GM19099 (cell line): ENCODE measurements around the gene ZNF236.

Experiments
- POLR2A ChIP-seq: IDR thresholded peaks from 3 replicates; pipeline ENCODE4 v1.6.1; 2011; ENCODE audit warnings: low read depth; ENCODE audit not compliant: insufficient read length; ENCODE audit errors: extremely low read depth

ZNF236 gene

GRCh38 chr18:76958692-76959341 is 136.5 kb downstream of the ZNF236 start:
- TF ChIP-seq POLR2A, result no peak

DNA sequence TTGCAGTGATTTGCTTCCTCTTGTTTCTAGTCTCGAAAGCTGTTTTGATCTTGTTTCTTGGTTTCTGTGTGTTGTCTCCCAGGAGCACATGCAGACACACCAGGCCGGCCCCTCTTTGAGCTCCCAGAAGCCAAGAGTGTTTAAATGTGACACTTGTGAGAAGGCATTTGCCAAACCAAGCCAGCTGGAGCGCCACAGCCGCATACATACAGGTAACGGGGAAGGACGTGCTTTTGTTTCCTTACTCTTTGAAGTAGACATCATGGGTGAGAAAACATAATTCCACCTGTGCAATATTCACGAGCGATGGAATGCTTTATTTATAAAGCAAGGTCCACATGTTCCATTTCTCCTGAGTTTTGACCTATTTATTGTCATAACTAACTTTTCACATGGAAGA is 137.2 kb downstream of the ZNF236 start:
- TF ChIP-seq POLR2A, result no peak

- no peak for TF ChIP-seq POLR2A
Measured at GRCh38 chr18:76960528-76961035, 138.2 kb downstream of the ZNF236 start.

- no peak for TF ChIP-seq POLR2A
Measured at GRCh38 chr18:76962851-76963250, 140.5 kb downstream of the ZNF236 start.

- TF ChIP-seq POLR2A, result no peak
Measured at GRCh38 chr18:76963936-76964335, 141.6 kb downstream of the ZNF236 start.

GRCh38 chr18:76967721-76968472 is 145.5 kb downstream of the ZNF236 start:
- TF ChIP-seq POLR2A, result no peak

DNA sequence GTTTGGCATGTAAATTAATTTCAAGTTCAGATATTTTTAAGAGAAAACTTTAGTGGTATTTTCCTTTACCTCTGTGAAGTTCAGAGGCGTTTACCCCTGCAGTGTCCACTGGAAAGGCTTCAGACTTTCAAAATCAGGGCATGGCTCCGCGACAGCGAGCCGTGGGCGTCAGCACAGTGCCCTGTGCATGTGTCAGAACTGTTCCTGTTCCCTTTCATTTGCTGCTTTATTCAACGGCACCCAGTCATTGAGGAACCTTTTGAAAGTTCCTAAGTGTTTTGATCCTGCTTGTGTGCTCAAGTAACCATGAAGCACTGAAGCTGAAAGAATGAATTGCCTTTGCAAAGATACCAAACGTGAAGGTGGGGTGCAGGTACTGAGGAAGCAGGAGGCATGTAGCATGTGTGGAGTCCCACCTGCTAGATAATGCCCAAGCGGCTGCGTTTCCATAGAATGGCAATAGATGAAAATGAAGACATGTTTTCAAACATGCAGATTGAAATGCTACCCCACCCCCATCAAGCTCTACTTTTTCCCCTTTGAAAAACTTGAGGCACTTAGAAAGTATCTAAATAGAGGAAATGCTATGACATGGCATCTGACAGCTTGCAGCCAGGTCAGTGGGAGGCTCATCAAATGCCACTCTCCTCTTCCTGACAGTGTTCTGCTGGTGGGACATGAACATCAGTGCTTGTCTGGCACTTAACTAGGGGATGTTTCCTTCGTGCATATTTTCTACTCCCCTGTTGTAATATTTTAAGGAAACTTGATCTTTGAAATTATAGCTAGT is 148.6 kb downstream of the ZNF236 start:
- no peak for TF ChIP-seq POLR2A

GRCh38 chr18:76972241-76972640 is 149.9 kb downstream of the ZNF236 start:
- TF ChIP-seq POLR2A, result no peak

- TF ChIP-seq POLR2A, result no peak
Measured at GRCh38 chr18:76972846-76973519, 150.6 kb downstream of the ZNF236 start.

DNA sequence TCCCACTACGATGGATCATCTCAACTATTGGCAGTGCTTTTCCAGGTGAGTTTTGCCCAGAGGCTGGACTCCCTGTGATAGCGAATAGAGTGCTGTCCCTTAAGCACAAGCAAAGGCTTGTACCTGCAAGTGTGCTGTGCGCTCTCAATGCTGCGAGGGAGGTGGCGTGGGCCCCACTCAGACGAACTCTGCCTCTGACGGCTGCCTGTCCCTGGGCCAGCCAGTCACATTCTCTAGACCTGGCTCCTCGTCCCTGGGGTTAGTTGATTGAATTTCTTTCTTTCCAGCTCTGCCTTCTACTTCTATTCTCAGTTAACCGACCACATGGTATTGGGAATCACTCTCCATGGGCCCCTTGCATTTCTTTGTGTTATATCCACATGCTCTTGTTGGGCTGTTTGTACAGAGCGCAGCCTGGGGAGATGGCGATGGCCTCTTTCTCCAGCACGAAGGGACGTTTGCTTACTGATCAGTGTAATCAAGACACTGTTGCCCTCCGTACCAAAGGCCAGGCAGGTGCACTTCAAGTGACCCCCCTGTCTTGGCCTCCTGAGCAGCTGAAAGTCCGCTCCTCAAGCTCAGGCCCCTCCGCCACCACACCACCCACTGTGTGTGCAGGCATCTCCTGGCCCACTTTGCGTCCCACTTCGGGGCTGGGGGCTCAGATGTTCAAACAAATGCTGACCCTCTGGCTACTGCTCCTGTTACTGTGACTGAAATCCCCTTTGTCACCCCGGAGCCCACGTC is 151.3 kb downstream of the ZNF236 start:
- TF ChIP-seq POLR2A, result no peak

- TF ChIP-seq POLR2A, result no peak
Measured at GRCh38 chr18:76974386-76974785, 152.0 kb downstream of the ZNF236 start.

GRCh38 chr18:76975577-76976110 is 153.3 kb downstream of the ZNF236 start:
- no peak for TF ChIP-seq POLR2A

GRCh38 chr18:76977108-76977621 is 154.8 kb downstream of the ZNF236 start:
- TF ChIP-seq POLR2A, result no peak
